GM19099 (cell line): Measurements from ENCODE around the gene EPC1.

Experiments
- POLR2A ChIP-seq: IDR thresholded peaks from 3 replicates; pipeline ENCODE4 v1.6.1; 2011; ENCODE audit warnings: low read depth; ENCODE audit not compliant: insufficient read length; ENCODE audit errors: extremely low read depth

EPC1 gene

GRCh38 chr10:32376771-32377170 lies 29.8 kb upstream of the EPC1 start:
- no peak for TF ChIP-seq POLR2A

- TF ChIP-seq POLR2A: no peak
Observed at GRCh38 chr10:32376097-32376496, 29.1 kb upstream of the EPC1 start.

- TF ChIP-seq POLR2A: no peak
Observed at GRCh38 chr10:32375631-32376030, 28.7 kb upstream of the EPC1 start.

GRCh38 chr10:32374605-32375004 lies 27.6 kb upstream of the EPC1 start:
- no peak for TF ChIP-seq POLR2A

GRCh38 chr10:32373496-32373895 lies 26.5 kb upstream of the EPC1 start:
- TF ChIP-seq POLR2A: no peak

GRCh38 chr10:32373031-32373430 lies 26.1 kb upstream of the EPC1 start:
- TF ChIP-seq POLR2A: no peak

- no peak for TF ChIP-seq POLR2A
Observed at GRCh38 chr10:32372000-32372875, 25.3 kb upstream of the EPC1 start.

GRCh38 chr10:32371101-32371500 lies 24.1 kb upstream of the EPC1 start:
- TF ChIP-seq POLR2A: no peak

- no peak for TF ChIP-seq POLR2A
Observed at GRCh38 chr10:32367793-32368453, 21.0 kb upstream of the EPC1 start.

GRCh38 chr10:32366588-32366987 lies 19.6 kb upstream of the EPC1 start:
- TF ChIP-seq POLR2A: no peak

GRCh38 chr10:32366111-32366510 lies 19.2 kb upstream of the EPC1 start:
- no peak for TF ChIP-seq POLR2A

- TF ChIP-seq POLR2A: no peak
Observed at GRCh38 chr10:32362571-32362970, 15.6 kb upstream of the EPC1 start.

GRCh38 chr10:32360884-32361283 lies 13.9 kb upstream of the EPC1 start:
- TF ChIP-seq POLR2A: no peak

GRCh38 chr10:32360241-32360640 lies 13.3 kb upstream of the EPC1 start:
- TF ChIP-seq POLR2A: no peak

- TF ChIP-seq POLR2A: no peak
Observed at GRCh38 chr10:32357056-32357735, 10.2 kb upstream of the EPC1 start.
